ENCODE data around the gene COPB2. TPM values are rescaled to one million over a fixed set of nuclear protein-coding genes. Genes with fewer than 3 reads are reported as not detected.

The COPB2 gene
- total and polyA plus RNA-seq, 2 of the 4 experiments (the other 2 are of a cell fraction): 179 to 363 TPM

- peaks cover 13% of the 10 kb centered on the region; the same call in 1 of the 2 replicates for H4K20me1 ChIP-seq (ENCODE audit: insufficient read depth, low read length)
- dilution Hi-C loops (cut with HindIII; ENCODE audit: low sequenced_read_pairs, unreplicated experiment) (no loop called here), in situ Hi-C loops (cut with MboI; ENCODE audit: low sequenced_read_pairs) (no loop called here), intact Hi-C loops (cut with micrococcal nuclease) (no loop called here)
- H2BK15ac ChIP-seq (ENCODE audit: low read depth, low read length): no peak overlapping the region
- no peak overlapping the region for H3K14ac ChIP-seq (replicated peaks; ENCODE audit: low read depth, low read length)
- H3K27me3 ChIP-seq (ENCODE audit: control insufficient read depth, insufficient read depth, low read length): no peaks in the 10 kb centered on the region
- H3K9me3 ChIP-seq (ENCODE audit: control insufficient read depth, insufficient read depth, low read length): no peaks in the 10 kb centered on the region
- H4K5ac ChIP-seq (ENCODE audit: low read depth, low read length): no peak overlapping the region
- no peak overlapping the region for H4K91ac ChIP-seq (ENCODE audit: insufficient read depth, low read depth, low read length)
- no TSS peak for BruUV-seq (replicated peaks)
- H3K56ac ChIP-seq (ENCODE audit: extremely low read depth, insufficient read depth, low read length): no peak overlapping the region
- ATAC-seq (ENCODE audit: low read depth) (no peak), DNase-seq (no peak)
- no peak overlapping the region for H2BK5ac ChIP-seq (ENCODE audit: low read depth, low read length, poor library complexity, severe bottlenecking)
- H3K4me2 ChIP-seq (ENCODE audit: low read depth, low read length): no peak overlapping the region
- no peaks in the 10 kb centered on the region for H3K9me1 ChIP-seq (ENCODE audit: insufficient read depth, low read length)
- H3K9ac ChIP-seq (ENCODE audit: low read depth, low read length): no peak overlapping the region
- WGBS, 2 experiments (ENCODE audit: extremely low coverage in 2 of 2, insufficient read length in 1 of 2): no CpG with 5 or more reads among the region's 3 CpGs
- no peak overlapping the region for H2AK5ac ChIP-seq (ENCODE audit: low read depth, low read length)
- no peak overlapping the region for H2BK20ac ChIP-seq (ENCODE audit: low read depth, low read length)
- peaks cover 50% of the 10 kb centered on the region for H3K36me3 ChIP-seq (ENCODE audit: control insufficient read depth, insufficient read depth, low read length)
- CTCF ChIA-PET: interaction anchor here (0.7 kb wide), 1 partner anchor 666 kb away, joined by 3 read pairs; no protein-coding TSS in a partner anchor
- H2BK120ac ChIP-seq (ENCODE audit: low read depth, low read length): no peak overlapping the region
- H3K18ac ChIP-seq (ENCODE audit: low read depth, low read length): no peak overlapping the region
- H2AK9ac ChIP-seq (replicated peaks; ENCODE audit: low read depth, low read length, poor library complexity): no peak overlapping the region
- peaks cover 15 to 19% of the 10 kb centered on the region in 2 experiments; a peak in 3 of 4 replicates for H3K79me1 ChIP-seq (ENCODE audit: low read depth in 1 of 2, low read length in 2 of 2)
- no peak overlapping the region for H3K27ac ChIP-seq (ENCODE audit: insufficient read depth, low read length)
- peaks cover 2% of the 10 kb centered on the region; the same call in 1 of the 2 replicates for H3K4me1 ChIP-seq (ENCODE audit: control insufficient read depth, insufficient read depth, low read length)
- H3K4me3 ChIP-seq (ENCODE audit: insufficient read depth, low read depth, low read length): no peak overlapping the region
- POLR2A ChIA-PET (ENCODE audit: unreplicated experiment): interaction anchor here (0.6 kb wide), 1 partner anchor 17 kb away, joined by 3 read pairs; no protein-coding TSS in a partner anchor
- no peak overlapping the region for H3K4ac ChIP-seq (ENCODE audit: low read depth, low read length)
- H4K8ac ChIP-seq (ENCODE audit: low read depth in 2 of 2, low read length in 2 of 2): no peak overlapping the region
- no peak overlapping the region for H3K23ac ChIP-seq (ENCODE audit: low read depth, low read length)
- H2AFZ ChIP-seq (replicated peaks; ENCODE audit: low read length, poor library complexity): no peak overlapping the region
- TF ChIP-seq BHLHE40 (IDR thresholded peaks at IDR 0.05; ENCODE audit: low read depth, low read length) (no peak), RAD21 (IDR thresholded peaks at IDR 0.05; ENCODE audit: low read length) (no peak), RCOR1 (IDR thresholded peaks at IDR 0.05; ENCODE audit: insufficient replicate concordance, low read length) (no peak), MAFK (IDR thresholded peaks at IDR 0.05; ENCODE audit: low read depth, low read length) (no peak), CEBPB (IDR thresholded peaks at IDR 0.05; ENCODE audit: low read depth, low read length) (no peak), POLR2A (IDR thresholded peaks at IDR 0.05; ENCODE audit: low read depth, low read length) (no peak), SMC3 (IDR thresholded peaks at IDR 0.05; ENCODE audit: low read depth, low read length) (no peak), USF2 (IDR thresholded peaks at IDR 0.05; ENCODE audit: low read depth, low read length) (no peak), RFX5 (IDR thresholded peaks at IDR 0.05; ENCODE audit: low read depth, low read length) (no peak), NFE2L2 (IDR thresholded peaks at IDR 0.05; ENCODE audit: low read depth, low read length) (no peak), MAZ (IDR thresholded peaks at IDR 0.05; ENCODE audit: borderline replicate concordance, low read depth, low read length) (no peak), ELK1 (IDR thresholded peaks at IDR 0.05; ENCODE audit: borderline replicate concordance, low read depth, low read length) (no peak), CHD1 (IDR thresholded peaks at IDR 0.05; ENCODE audit: low read depth, low read length) (no peak), FOS (IDR thresholded peaks at IDR 0.05; ENCODE audit: low read depth, low read length) (no peak), MXI1 (IDR thresholded peaks at IDR 0.05; ENCODE audit: borderline replicate concordance, low read depth, low read length) (no peak)
Measured at GRCh38 chr3:139358841-139359562, 30.4 kb downstream of the COPB2 start.
